HG03280 (cell line): Measurements from ENCODE around the gene KRT20.
"Not testable (repeated sequence)": the region's sequence is repeated elsewhere in the genome, so short reads cannot be mapped to it uniquely, and the experiment has no call there.

Source experiments
- ATAC-seq: cut with Tn5 transposase; IDR thresholded peaks from one replicate; pipeline ENCODE4 v1.9.1; 2021; ENCODE audit warnings: mild to moderate bottlenecking, moderate library complexity; ENCODE audit not compliant: unreplicated experiment

Gene KRT20

DNA sequence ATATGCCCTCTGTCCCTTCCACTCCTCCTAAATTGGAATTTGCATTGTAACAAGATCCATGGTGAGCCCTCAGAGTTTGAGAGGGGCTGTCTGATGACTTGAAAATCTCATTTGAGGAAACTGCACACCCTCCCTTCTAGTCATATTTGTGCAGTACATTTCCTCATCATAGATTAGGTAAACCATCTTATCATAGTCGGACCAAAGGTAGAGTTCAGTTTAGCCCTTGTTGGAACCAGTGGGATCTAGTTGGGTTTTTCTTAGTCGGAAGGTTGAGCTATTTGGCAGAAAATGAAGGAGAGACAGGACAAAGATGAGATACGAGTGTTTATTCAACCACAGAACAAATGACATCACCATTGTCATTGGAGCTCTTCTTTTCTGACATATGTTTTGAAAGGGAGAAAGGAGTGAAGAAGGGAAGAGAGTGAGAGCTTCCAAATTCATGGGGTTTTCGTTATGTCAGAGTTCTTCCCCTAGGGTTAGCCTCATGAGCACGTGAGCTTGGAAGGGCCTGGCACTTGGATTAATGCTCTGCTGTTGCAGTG is 15.8 kb upstream of the KRT20 start:
- no peak for ATAC-seq

DNA sequence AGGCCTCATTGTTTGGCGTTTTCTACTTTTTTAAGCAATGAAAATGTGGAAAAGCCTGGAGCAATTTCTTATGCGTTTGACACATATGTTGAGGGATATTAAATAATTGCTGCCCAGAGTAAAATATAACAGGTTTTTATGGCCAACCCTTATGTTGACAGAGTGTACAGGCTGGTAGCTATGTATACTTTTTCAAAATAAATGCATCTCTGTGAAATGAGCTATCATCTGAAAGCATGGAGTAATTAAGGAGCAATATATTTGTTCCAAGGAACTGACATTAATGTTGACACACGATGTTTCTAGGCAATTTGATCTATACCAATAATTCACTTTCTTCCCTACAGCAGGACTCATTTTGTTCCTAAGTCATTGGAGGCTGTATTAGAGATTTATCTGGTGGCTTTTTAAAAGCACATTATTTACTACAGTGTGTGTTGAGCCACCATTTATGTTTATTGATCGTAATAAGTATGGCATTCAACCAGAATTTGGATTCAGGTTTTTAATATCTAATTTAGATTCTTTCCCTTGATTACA is 11.9 kb upstream of the KRT20 start:
- ATAC-seq = no peak

DNA sequence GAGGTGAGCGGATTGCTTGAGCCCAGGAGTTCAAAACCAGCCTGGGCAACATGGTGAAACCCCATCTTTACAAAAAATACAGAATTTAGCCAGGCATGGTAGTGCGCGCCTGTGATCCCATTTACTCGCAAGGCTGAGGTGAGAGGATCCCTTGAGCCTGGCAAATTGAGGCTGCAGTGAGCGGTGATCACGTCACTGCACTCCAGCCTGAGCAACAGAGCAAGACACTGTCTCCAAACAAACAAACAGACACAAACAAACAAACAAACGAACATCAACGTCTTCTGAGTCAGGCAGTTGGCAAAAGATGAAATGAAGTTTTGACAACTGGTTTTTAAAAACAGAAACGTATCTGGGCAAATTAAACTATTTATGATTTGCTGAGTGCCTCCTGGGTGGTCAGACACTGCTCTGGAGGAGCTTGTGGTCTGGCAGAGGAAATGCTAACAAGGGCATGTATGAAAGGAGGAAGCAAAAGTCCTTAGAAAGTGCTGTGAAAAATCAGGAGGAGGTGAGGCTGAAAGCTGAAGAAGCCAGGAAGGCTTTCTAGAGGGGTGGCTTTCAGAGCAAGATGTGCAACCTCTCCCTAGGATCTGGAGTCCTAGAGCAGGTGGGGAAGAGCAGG is 10.2 kb upstream of the KRT20 start:
- no peak for ATAC-seq

DNA sequence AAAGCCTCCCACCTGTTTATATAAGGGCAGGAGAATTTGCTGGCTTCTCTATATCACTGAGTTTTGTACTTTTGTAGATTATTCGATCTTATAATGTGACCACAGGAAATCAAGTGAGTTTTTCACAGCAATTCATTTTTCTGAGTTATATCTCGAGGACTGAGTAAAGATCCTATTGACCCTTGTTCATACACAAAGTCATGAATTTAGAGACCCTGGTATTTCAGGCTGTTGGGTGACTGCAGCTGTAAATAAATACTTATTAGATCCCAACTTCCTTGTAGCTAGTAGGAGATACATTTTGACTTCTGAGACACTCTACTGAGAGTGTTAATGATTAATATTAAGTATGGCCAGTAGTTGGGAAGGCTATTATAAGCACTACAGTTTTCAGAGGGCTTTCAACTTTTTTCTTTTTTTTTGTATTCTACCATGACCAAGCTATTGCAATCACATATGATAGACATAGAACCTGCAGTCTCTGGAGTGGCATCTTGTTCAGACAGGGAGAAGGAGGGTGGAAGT is 3.2 kb upstream of the KRT20 start:
- no peak for ATAC-seq

DNA sequence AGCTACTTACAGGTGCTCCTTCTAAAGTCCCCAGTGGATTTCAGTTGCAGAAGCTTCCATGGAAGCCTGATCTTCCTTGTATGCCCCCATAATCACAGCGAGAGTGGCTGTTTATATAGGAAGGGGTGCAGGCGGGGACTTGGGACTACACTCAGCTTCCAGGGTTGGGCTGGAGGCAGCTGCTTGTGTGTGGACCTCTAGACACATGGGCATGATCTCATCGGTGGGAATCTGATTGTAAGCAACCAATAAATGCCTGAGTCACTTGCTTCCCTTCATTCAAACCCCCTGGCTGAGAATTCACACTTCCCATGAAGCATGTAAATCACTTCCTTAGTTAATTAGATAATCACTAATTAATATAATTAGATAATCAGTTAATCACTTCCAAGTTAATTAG is 1.0 kb upstream of the KRT20 start:
- no peak for ATAC-seq

DNA sequence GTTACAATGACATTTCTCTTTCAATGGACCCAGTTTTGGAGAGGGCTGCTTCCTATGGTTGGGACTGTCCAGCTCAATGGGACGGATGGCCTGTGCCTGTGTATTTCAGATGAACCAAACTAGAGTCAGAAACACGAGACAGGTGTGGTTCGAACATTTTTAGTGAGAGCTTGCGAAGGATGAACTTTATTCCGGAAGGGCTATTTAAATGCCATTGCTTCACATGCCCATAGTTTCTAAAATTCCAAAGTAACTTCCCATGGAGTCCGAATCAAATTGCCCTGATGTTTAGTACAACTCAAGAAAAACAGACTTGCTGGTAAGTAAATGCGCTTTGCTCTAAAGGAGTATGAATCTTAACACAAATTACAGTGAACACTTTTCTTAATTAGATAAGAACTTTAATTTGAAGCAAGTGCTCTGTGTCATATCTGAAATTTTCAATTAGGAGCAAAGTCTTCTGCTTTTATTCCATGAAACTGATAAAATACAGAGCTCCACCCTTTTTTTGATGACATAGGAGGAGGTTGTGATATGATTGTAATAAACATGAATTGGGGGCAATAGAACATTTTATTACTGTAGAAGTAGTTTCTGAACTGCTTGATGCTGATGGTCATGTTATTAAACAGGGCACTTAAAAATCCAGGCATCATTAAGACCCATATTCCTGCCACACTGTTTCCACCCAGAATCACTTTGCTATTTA is 1.3 kb downstream of the KRT20 start:
- no peak for ATAC-seq

DNA sequence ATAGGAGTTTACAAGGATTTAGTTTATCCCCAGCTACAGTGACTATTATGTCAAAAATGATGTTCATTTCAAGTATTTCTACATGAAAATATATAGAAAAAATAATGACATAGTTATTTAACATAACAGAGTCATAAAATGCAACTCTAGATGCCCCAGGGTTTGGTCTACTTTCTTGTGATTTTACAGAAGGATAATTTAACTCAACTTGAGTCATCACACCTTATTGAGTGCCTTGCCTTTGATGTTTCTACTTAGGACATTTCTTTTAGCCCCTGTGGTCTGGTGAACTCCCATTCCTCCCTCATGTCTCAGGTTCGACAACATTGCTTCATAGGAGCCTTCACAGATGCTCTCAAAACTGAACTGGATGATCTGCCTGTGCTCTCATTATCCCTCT is 2.0 kb downstream of the KRT20 start:
- ATAC-seq = no peak

DNA sequence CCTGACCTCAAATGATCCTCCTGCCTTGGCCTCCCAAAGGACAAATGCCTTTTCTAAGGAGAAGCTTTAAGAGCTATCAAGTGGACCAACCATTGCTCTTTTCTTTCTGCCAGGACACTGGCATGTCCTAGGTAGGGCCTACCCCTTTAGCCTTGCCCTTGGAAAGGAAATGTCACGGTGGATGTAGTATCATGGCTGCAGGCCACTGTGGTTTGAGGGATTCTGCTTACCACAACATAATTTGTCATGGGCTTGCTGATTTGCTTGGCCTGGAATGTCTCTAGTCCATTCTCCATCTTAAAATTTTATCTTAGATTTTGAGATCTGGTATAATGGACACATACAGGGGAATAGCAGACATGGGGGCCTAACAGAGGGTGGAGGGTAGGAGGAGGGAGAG is 6.0 kb downstream of the KRT20 start:
- ATAC-seq = no peak

DNA sequence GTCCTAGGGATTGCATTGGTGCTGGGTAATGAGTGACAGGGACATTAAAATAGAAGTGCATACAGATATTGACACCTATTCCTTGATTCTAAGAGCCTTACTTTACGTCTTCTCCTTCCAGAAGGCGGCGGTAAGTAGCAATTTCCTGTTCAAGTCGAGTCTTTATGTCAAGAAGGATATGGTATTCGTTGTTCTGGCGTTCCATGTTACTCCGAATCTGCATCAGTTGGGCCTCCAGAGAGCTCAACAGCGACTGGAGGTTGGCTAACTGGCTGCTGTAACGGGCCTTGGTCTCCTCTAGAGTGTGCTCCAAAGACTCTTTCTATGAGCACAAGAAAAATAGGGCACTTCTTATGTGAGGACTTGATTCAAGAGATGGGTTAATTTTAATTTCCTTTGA is 7.0 kb downstream of the KRT20 start:
- no peak for ATAC-seq

DNA sequence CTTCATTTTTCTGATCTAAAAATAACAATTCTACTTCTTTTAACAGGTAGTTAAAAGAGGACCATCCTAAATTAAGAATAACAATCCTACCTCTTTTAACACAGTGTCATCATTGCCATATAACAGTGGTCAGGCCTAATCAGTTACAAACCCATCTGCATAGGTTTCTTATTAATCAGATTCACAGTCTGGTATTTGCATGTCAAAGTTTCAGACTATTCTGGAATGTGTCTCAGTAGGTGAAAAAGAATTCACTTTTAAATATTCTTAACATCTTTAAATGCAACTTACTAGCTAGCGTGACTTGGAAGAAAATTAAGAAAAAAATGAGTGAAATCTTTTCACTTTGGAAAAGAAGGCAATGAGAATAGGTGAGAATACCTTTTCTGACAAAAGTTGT is 11.2 kb downstream of the KRT20 start:
- ATAC-seq = no peak

DNA sequence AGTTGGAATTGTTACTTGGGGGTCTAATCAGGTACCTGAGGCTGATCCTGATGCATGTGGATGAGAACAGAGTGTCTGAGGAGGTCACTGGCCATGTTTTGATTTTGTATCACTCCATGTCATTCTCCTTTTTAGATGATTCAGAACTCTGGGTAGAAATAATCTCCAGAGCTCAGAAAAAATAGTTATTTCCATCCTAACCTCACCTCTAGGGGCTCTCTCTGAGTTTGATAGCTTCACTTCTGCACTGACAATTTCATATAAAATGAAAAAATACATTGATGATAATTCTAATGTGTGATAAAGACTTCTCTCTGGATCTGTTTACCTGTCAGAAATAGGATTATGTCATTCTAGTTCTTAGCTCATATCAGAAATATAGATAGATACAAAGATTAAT is 11.8 kb downstream of the KRT20 start:
- no peak for ATAC-seq

DNA sequence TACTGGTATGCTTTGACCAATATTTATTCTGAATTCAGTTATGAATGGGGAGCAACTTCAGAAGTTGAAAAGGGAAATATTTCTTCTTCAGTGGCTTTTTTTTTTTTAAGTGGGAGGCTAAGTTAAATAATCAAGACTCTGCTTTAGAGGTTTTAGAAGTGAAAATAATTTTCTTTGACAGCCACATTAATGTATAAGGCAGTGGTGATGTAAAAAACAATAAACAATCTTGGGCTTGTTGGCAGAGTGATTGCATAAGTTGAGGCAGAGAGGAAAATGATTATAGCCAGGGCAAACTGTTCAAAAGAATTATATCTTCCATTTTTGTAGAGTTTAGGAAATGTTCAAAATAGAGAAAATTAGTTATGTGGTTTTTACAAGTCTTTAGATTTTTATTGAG is 12.6 kb downstream of the KRT20 start:
- ATAC-seq = no peak

DNA sequence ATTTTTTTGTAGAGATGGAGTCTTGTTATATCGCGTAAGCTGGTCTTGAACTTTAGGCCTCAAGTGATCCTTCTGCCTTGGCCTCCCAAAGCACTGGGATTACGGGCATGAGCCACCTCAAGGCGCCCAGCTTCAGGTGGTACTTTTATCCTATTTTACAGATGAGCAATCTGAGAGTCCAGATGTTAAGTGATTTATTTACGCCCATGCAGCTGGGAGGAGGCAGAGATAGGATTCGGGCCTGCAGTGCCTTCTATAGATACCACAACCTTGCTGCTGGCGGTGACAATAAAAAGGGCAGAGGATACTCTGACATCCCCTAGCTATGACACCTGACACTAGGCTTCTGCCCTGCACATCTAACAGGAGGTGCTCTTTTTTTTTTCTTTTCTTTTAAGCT is 13.7 kb downstream of the KRT20 start:
- ATAC-seq = no peak

DNA sequence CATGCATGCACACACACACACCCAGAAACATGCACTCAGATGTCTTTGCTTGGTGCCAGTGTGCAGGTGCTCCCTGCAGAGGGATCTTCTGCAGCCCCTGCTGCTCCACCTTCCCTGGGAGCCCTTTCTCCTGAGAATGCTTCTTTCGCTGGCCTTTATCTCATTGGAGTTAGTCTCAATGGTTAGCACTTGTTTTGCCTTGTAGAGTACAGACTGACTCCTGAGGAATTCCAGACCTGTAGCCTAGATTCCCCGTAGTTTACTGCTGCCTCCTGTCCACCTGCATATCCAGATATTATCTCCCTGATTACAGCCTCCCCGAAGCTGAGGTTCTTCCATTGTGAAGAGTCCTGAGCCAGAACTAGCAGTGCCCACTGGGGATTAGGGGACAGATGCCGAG is 14.9 kb downstream of the KRT20 start:
- no peak for ATAC-seq

DNA sequence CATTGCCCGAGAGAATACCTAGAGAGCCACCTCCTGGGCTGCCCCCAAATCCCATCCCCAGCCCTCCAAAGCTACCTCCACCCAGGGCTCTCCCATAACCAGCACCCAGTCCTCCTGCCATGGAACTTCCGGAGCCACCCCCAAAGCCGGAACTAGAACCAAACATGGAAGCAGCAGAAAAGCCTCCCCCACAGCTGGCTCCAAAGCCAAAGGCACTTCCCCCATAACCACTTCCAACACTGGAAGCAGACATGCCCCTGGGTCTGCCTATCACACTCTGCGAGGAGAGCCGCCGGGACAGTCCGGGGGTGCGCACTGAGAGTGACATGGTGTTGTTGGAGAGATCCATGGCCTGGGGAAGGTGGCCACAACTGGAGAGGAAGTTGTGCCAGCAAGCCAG is 18.2 kb downstream of the KRT20 start, which contains the start of gene KRT12:
KRT12 (minus strand) TSS at position 386 of the 400 bp plus-strand sequence; CDS start at position 349, 37 bp downstream.
- no peak for ATAC-seq

DNA sequence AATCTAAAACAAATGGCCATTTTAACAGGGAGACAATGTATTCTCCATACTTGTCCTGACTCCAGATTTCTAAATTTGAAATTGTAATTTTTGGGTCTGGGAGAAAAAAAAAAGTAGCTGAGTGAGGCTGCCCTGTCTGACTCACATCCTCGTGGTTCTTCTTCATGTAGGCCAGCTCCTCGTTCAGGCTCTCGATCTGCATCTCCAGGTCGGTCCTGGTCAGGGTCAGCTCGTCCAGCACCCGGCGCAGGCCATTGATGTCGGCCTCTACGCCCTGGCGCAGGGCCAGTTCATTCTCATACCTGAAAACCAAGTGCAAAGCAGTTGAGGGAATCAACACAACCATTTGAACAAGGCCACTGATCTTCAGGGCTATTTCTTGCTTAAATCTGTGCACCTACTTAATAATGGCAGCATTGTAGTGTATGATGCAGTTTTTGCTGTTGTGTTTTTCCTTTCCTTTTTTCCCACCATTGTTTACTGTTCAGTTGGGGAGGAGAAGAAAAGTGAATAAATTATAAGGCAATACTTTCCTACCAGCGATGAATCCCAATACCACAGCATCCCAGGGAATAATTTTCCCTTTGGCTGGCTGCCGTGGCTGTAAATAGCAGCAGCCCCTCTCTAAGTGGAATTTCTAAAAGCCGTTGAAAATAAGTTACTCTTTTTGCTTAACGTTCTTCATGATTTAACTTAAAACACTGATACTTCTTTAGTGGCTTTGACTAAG is 20.2 kb downstream of the KRT20 start:
- no peak for ATAC-seq

DNA sequence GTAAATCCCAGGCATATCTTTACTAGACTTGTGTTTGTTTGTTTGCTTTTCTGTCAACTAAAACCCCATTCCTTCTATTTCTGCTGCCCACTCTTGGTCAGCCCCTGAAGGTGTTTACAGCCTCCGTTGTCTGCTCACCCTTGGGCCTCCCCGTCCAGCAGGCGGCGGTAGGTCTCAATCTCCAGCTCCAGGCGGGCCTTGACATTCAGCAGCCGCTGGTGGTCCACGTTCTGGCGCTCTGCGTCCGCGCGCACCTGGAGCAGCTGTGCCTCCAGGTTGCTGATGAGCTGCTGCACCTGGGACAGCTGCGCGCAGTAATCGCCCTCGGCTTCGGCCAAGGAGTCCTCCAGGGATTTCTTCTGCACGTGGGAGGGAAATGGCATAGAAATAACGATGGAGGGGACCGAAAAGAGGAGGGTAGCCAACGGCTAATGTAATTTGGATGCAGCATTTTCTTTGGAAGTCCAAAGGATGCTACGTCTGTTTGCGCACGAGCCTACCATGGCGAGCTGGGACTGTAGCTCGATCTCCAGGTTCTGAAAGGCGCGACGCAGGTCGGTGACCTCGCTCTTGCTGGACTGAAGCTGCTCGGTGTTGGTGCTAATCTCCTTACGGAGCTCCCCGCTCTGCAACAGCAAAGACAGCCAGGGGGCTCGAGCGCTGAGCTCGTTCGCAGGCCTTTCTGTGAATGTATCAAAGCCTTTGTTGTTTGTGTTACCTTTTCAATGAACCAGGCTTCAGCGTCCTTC is 21.9 kb downstream of the KRT20 start:
- no peak for ATAC-seq

DNA sequence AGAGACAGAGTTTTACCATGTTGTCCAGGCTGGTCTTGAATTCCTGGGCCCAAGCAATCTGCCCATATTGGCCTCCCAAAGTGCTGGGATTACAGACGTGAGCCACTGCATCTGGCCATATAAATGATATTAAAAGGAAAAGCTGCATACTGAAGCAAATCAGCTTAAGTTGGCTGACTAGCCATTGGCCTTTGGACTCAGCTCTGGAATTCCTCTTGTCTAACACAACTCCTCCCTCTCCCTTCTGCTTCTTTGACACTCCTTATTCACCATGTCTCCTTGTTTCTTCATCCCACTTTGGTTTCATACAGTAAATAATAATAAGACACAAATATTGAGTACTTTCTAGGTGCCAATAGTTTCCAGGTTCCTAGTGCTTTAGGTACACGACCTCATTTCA is 25.5 kb downstream of the KRT20 start:
- no peak for ATAC-seq

DNA sequence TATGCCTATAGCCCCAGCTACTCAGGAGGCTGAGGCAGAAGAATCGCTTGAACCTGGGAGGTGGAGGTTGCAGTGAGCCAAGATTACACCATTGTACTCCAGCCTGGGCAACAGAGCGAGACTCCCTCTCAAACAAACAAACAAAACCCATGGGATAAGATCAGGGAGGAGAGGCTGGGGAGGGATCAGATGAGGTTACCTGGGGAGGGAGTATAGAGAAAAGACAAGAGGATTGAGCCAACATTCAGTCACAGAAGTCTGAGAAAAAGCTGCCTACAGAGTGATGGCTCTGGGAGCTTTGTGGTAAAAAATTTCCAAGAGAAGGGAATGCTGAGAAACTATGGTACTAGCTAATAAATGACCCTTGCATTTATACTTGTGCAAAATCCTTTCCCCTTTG is 26.4 kb downstream of the KRT20 start:
- ATAC-seq = not testable (repeated sequence)

DNA sequence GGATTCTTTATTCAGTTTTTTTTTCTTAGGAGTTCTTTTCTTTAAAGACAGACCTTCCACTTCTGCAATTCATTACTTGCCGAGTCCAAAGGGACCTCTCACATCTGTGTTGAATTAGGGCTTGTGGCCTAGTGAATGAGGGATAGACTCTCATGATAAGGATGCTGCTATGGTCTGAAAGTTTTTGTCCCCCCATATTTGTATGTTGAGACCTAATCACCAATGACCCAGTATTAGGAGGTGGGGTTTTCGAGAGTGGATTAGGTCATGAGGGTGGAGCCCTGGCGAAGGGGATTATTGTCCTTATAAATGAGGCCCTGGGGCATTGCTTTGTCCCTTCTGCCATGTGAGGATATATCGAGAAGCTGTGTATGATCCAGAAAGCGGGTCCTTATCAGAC is 27.5 kb downstream of the KRT20 start:
- ATAC-seq = no peak
